HG02571 (cell line): ENCODE measurements around the gene CALCOCO2.
"Not testable (repeated sequence)": the region's sequence is repeated elsewhere in the genome, so short reads cannot be mapped to it uniquely, and the experiment has no call there.

Source experiments
- ATAC-seq: cut with Tn5 transposase; IDR thresholded peaks from one replicate; pipeline ENCODE4 v1.9.1; 2021; ENCODE audit warnings: mild to moderate bottlenecking, moderate library complexity; ENCODE audit not compliant: unreplicated experiment

The CALCOCO2 gene

GRCh38 chr17:48820936-48821335 is 9.9 kb upstream of the CALCOCO2 start:
- ATAC-seq, result not testable (repeated sequence)

DNA sequence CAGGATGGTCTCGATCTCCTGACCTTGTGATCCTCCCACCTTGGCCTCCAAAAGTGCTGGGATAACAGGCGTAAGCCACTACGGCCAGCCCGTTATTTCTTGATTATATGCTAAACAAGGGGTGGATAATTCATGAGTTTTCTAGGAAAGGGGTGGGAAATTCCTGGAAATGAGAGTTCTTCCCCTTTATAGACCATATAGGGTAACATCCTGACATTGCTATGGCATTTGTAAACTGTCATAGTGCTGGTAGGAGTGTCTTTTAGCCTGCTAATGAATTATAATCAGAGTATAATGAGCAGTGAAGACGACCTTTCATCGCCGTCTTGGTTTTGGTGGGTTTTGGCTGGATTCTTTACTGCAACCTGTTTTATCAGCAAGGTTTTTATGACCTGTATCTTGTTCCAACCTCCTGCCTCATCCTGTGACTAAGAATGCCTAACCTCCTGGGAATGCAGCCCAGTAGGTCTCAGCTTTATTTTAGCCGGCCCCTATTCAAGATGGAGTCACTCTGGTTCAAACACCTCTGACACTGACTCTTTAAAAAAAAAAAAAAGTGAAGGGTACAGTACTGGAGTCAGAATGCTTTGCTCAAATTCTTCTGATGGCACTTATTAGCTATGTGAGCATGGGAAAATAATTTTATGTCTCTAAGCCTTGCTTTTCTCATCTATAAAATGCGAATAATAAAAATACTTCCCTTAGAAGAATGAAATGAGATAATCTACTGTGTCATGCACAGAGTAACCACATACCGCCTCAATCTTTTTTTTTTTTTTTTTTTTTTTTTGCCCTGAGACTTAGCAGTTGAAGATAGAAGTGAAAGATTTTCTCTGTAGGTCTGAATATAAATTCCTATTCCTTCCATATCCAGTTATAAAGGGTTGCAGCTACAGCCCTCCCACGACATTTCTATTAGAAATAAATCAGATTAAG is 5.1 kb upstream of the CALCOCO2 start:
- ATAC-seq, result no peak

DNA sequence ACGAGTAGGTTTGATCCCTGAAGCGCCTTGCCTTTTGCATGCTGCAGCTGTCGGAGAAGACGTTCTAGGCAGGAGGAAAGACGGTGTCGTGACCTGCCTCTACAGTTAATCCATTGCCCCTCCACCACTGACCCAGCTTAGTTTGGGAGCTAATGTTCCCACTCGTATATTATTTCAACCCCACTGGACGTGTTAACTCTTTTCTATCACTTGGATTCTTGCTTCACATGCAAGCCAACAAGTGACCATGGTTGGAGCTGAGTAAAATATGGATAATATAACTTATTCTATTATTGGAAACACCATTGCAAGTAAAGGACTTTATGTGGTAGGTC is 681 bp downstream of the CALCOCO2 start:
- ATAC-seq, result no peak

DNA sequence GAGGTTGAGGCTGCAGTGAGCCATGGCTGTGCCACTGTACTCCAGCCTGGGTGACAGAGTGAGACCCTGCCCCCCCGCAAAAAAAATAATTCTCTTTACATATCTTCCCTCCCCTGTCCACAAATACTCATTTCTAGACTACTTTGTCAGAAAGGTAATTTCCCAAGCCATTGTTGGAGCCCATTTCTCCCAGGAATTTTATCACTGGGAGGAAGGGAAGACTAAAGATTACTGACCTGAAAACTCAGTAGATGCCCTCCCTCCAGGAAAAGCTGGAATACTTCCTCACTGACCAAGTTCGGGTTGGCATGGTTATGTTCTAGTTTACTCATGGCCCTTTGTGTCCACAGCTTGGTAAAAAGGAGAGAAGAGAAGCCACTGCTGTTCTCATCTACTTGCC is 4.1 kb downstream of the CALCOCO2 start:
- ATAC-seq, result no peak

- ATAC-seq, result no peak
These were observed 5.1 kb downstream of the CALCOCO2 start for GRCh38 chr17:48835971-48836370.

- ATAC-seq, result not testable (repeated sequence)
These were observed 6.6 kb downstream of the CALCOCO2 start for GRCh38 chr17:48837458-48837857.

DNA sequence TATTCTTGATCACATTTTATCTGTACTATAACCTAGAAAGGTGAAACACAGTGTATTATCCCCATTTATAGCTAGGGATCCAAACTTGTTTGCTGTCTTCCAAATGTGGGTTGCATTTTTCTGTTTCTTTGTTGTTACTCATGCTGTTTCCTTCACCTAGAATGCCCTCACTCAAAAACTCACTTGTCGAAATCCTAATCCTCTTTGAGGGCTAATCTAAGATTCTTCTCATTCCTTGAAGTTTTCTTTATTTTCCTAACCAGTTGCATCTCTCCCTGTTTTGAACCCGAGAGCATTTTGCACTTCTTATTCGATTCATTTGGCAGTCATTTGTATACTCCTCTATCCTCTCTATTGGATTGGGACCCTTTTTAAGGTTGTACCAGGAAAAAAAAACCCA is 9.6 kb downstream of the CALCOCO2 start:
- no peak for ATAC-seq

DNA sequence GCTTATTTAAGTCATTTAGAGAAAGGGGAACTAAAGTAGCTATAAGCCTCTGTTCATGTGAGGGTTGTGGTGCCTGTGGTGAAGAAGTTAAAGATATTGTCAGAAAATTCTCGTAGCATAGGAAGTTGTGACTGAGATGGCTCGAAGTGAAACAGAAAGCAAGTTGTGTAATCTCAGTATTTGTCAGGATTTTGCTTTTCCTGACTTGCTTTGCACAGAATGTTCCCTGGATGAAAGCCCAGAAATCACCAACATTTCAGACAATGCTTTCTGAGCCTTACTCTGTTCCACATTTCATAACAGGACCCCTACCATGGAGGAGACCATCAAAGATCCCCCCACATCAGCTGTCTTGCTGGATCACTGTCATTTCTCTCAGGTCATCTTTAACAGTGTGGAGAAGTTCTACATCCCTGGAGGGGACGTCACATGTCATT is 10.6 kb downstream of the CALCOCO2 start:
- ATAC-seq, result peak; percentile 71

DNA sequence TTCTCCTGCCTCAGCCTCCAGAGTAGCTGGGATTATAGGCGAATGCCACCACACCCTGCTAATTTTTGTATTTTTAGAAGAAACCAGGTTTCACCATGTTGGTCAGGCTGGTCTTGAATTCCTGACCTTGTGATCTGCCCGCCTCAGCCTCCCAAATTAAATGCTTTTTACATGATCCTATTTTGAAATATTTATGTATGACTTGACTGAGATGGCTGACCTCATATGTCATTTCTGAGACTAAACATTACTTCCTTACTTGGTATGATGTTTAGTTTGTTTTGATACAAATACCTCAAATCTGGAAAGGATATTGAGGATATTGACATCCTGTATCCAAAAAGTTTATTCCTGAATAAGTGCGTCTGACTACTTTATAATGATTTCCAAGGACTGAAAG is 11.9 kb downstream of the CALCOCO2 start:
- no peak for ATAC-seq

GRCh38 chr17:48843187-48843900 is 12.5 kb downstream of the CALCOCO2 start:
- ATAC-seq, result no peak

- ATAC-seq, result no peak
These were observed 20.0 kb downstream of the CALCOCO2 start for GRCh38 chr17:48850792-48851323.

DNA sequence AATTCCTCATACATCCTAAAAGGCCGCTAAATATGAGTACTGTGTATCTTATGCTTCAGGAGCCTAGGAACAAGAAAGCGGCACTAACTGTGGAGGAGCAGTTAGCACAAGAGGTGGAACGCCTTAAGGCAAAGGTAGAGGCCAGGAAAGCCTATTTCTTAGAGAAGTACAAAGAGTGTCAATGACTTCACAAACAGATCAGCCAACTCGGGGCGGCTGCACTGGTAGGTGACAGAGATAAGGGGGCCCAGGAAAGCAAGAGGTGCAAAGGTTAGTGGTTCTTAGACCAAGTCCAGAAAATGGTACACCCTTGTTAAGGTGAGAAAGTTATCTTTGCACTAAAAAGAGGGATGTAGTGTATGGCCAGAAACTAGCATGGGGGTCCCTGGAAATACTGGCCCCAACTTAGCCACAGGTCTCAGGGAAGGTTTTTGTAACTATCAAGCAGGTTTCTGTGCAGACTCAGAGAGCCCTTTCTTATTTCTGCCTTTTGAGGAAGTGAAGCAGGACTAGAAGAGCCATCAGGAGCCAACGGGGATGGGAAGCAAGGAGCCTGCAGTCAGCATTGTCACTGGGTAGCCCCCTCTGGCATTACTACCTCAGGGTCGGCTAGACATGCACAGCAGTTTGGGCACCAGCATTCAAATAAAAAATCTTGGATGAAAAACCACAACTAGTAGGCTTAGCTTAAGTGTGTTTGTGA is 24.1 kb downstream of the CALCOCO2 start:
- ATAC-seq, result no peak

- ATAC-seq, result no peak
These were observed 25.4 kb downstream of the CALCOCO2 start for GRCh38 chr17:48856122-48856821.

DNA sequence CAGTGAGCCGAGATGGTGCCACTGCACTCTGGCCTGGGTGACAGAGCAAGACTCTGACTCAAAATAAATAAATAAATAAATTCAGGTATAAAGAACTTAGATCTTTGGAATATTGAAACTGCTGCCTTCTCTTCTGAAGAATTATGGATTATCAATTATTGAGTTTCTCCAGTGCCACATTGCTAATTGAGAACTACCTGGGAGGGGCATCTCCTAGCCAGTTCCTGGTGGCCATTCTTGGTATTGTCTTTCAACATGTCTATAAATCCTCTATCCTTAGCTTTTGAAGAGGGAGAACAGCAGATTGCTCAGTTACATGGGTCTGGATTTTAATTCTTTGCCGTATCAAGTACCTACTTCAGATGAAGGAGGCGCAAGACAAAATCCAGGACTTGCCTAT is 29.2 kb downstream of the CALCOCO2 start:
- ATAC-seq, result no peak

DNA sequence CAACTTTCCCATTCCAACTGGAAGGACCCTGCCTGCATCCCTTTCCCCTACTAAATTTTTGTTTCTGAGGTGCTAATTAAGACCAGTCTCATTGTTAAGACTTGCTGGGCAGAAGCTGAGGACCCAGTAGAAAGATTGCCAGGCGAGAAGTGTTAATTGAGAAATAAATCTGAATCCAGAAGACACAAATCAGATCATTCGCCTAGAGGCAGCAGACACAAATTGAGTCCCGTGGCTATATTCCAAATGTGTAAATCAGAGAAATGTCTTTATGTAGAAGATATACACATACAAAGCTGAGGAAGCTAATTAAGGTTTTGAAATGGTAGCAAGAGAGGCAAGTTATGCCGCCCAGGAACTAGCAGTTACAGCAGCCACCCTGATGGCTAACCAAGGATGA is 29.6 kb downstream of the CALCOCO2 start:
- ATAC-seq, result no peak

GRCh38 chr17:48868916-48869500 is 38.2 kb downstream of the CALCOCO2 start:
- ATAC-seq, result no peak

DNA sequence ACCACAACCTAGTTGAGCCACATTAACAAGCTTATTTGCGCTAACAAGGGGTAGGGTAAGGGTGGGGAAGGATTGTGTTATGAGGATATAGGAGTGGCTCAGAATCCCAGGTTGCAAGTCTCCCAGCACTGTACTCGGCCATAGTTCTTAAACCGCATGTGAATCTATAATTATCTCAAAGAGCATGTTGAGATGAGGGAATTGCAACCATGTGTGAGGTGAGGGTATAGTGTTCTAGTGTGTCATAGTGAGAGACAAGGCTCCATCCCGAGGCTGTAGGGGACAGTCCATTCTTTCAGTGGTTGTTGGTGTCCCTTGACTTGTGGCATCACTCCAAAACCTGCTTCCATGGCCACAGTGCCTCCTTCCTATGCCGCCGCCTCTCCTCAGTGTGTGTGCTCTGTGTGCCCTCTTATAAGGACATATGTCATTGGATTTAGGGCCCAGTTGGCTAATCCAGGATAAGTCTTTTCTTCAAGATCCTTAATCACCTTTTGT is 39.0 kb downstream of the CALCOCO2 start:
- ATAC-seq, result no peak

- ATAC-seq, result no peak
These were observed 40.3 kb downstream of the CALCOCO2 start for GRCh38 chr17:48871035-48871550.

DNA sequence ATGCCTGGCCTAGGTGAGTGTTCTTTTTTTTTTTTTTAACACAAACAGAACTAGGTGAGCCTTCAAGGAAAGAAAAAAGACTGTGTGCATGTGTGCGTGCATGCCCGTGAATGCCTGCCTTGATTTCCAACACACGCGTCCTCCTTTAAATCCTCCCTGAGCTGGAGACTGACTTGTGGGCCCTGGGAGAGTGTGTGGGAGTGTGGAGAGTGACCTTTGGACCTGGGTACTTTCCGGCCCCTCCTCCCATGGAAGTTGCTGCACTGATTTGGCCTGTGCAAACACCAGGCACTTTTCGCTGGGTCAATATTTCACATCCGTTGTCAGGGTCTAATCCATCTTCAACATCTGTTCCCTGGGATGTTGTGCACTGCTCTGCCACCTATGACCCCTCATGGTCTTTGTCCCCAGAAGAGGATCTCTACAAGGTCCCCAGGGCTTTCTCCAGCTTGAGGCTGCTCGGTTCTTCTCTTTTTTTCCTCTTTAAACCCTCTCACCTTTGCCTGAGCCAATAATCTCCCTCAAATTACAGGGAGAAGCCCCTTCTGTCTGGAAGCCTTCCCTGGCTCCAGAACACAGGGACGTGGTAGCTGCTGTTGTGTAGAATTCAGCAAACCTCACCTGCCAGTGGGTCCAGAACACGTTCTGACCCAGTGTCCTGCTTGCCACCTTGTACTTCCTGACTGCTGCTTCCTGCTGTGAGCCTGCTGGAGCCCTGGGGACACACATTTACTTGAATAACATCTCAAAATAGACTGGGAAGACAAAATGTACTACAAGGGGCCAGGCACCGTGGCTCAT is 40.9 kb downstream of the CALCOCO2 start:
- no peak for ATAC-seq
